Right ventricle myocardium inferior (tissue), 1 donor: Measurements from ENCODE around the gene E4F1. TPM values are rescaled to one million over a fixed set of nuclear protein-coding genes. Genes with fewer than 3 reads are reported as not detected.
A peak's percentile ranks its signal among the peaks of the same experiment; 100 is the strongest.
"Not testable (repeated sequence)": the region's sequence is repeated elsewhere in the genome, so short reads cannot be mapped to it uniquely, and the experiment has no call there.

Source experiments
- ATAC-seq: fragments of 200-7000 bp; cut with Tn5 transposase; one replicate; pipeline ENCODE4 v1.9.1; 2020; ENCODE audit warnings: mild to moderate bottlenecking, moderate library complexity
- DNase-seq: peaks from one replicate; pipeline ENCODE4 v3.0.0; 2021; ENCODE audit errors: missing footprints
- intact Hi-C: fragments of 100-400 bp; cut with DNase I; formaldehyde crosslinking; loops from one replicate; pipeline ENCODE4 v1.11.0; 2022
- total RNA-seq: library from RNA; stranded (reverse); fragmentation: NEBNext Ultra II Directional; extraction: Animal tissue kit (Norgen Biotek cat#: 25700); gene quantifications from one replicate; pipeline ENCODE4 v1.2.1, GENCODE V29; 2021
- donor health status: DM: no; HTN: yes; CAD: no; lungs with severe emphysema.

The E4F1 gene
- total RNA-seq, 1 donor from 2014 or later, result 14.1 TPM

DNA sequence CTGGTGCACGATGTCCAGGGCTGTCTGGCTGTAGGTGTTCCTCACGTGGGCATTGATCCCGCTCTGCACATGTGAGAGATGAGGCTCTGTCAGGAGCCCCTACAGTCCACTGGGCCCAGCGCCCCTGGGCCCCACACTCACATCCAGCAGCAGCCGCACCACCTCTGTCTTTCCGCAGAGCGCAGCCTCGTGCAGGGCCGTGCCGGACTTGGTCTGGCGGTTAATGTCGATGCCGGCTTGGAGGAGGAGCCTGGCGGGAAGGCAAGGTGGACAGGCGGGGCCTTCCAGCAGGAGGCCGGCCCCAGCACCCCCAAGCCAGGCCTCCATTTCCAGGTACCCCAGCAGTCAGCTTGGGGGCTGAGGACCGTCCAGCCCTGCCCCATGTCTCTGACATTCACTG, 36.2 kb upstream of the E4F1 start:
- DNase-seq, result no peak
- ATAC-seq, result no peak
- intact Hi-C loops, result no loop called here

DNA sequence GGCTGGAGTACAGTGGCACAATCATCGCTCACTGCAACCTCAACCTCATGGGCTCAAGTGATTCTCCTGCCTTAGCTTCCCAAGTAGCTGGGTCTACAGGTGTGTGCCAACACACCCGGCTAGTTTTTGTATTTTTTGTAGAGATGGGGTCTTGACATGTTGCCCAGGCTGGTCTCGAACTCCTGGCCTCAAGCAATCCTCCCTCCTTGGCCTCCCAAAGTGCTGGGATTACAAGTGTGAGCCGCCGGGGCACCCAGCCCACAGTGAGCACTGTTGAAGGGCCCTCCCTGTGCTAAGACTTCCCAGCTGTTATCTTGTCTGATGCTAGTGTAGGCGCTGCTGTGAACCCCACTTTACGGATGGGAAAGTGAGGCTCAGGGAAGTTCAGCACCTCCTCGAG, 35.0 kb upstream of the E4F1 start:
- intact Hi-C loops, result no loop called here
- no peak for DNase-seq

DNA sequence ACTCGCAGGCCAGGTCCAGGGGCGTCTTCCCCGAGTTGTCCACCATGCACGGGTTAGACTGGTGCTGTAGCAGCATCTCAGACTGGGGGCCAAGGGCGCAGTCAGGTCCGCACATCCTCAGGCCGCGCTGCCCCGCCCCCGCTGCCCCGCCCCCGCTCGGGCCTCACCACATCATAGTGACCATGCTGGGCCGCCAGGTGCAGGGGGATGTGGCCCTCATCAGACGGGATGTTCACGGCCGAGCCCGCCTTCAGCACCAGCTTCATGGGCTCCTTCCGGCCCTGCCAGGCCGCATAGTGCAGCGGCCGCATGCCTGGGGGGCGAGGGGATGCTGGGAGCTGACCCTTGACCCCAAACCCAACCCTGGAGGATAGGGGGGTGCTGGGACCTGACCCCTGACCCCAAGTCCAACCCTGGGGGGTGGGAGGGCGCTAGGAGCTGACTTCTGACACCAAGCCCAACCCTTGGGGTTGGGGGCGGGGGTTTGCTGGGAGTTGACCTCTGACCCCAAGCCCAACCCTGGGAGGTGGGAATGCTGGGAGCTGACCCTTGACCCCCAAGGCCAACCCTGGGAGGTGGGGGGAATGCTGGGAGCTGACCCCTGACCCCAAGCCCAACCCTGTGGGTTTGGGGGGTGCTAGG, 34.0 kb upstream of the E4F1 start:
- ATAC-seq, result no peak
- intact Hi-C loops, result no loop called here
- no peak for DNase-seq

More for the DNA sequence above, 35.0 kb upstream of the E4F1 start:
- no peak for ATAC-seq

DNA sequence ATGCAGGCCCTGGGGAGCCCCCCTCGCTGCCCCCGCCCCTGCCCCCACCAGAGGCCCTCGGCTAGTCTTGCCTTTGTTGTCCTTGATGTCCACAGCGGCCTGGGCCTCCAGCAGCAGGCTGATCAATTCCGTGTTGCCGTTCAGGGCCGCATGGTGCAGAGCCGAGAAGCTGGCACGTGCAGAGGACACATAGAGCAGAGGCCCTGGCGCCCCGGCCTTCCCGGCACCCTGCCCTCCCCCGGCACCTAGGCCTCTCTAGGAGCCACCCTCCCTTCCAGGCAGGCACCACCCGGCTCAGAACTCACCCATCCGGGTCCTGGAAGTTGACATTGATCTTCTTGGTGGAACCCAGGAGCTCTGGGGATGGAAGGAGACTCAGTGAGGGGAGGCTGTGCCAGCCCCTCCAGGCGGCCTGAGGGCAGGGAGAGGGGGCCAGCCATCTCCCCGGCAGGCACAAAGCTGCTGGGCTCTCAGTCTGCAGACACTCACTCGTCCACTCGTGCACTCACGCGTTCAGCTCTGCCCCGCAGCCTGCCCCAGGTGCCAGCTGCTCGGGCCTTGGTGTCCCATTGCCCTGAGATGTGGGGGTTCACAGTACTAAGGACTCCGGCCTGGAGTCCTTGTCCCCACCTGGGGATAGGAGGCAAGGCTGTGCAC, 33.3 kb upstream of the E4F1 start:
- intact Hi-C loops, result no loop called here
- no peak for DNase-seq
- ATAC-seq, result no peak

DNA sequence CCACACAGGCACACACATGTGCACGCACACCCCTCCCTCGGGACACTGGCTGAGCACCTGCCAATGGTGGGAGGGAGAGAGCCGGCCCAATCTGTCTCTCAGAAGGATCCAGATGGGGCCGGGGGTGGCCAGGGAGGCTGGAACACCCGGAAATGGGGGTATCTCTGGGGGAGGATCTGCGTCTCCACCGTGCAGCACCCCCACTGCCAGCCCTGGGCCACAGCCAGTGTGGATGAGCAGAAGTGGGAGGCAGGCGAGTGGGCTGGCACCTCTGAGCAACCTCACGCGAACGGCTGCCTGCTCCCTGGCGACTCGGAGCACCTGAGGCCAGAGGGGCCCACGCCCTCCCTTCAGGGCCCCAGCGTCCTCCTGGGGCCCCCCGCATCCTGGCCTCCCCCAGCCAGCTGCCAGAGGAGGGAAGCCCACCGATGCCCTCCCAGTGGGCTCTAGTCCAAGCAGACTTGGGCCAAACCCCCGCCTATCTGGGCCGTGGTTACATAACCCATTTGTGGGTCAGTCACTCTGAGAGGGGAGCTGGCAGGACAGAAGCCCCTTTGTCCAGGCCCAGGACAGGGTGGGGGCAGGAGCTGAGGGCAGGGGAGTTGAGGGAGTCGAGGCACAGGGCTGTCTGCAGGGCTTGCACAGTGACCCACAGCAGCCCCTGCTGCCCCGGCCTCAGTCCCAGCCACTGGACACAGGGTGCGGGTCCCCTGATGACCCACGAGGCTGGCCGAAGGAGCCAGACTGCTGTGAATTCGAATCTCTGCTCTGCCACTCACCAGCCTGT, 32.5 kb upstream of the E4F1 start:
- ATAC-seq, result no peak
- DNase-seq, result no peak
- intact Hi-C loops, result no loop called here

DNA sequence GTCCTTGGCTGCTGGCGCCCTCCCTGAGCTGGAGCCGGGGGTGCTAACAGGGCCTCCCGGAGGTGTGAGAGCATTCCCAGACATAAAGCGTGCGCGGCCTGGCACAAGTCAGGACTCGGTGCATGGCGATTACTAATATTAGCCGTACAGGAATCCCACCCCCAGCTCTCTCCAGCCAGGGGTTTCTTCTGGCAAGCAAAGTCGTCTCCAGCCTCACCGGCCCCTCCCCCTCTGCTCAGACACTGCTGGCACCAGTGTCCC, 32.0 kb upstream of the E4F1 start:
- DNase-seq (no peak), ATAC-seq (peak; percentile 17)
- intact Hi-C loops, result no loop called here

DNA sequence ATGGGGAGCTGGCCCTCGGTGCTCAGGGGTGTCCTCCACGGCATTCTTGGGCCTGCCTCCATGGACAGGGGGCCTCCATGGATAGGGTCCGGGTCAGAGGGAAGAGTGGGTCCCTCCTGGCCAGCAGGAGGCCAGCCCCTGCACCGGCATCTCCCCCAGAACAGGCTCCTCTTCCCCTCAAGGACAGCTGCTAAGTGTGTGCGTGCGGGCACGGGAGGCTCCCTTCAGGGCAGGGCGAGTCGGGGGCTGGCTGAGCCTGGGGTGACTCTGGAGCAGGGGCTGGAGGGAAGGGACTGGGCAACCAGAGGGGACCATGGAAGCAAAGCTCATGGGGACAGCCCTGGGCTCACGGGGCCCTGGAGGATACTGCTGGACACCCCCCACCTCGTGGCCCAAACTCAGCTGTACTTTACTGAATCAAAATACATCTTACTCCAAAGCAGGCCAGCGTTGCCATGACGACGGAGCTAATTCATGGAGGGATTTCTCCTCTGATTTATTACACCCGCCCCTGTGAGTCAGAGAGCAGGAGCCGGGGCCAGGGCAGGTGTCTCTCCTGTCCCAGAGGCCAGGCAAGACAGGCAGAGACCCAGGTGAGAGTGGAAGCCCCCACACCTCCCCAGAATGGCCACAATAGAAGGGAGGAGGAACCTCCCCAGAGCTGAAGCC, 29.1 kb upstream of the E4F1 start:
- ATAC-seq, result no peak
- intact Hi-C loops, result no loop called here
- DNase-seq, result no peak

DNA sequence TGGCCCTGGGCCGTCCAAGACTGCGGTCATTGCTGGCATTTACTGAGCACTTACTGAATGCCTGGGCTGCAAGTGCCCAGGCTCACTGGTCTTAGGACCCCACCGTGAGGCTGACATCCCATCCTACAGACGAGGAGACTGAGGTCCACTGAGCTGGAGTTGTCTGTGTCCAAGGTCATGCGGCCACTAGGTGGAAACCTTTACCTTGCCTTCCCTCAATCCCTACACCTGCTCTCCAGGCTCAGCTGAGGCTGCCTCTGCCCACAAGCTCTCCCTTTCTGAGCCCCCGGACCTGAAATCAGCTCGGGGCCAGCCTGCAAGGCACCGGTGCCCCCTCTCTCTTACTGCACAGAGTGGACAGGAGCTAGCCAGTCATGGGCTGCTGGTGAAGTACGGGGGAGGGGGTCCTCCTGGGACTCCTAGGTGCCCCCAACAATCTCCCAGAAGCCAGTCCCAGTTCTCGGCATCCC, 28.5 kb upstream of the E4F1 start:
- ATAC-seq (peak; percentile 23), DNase-seq (no peak)
- intact Hi-C loops, result no loop called here

DNA sequence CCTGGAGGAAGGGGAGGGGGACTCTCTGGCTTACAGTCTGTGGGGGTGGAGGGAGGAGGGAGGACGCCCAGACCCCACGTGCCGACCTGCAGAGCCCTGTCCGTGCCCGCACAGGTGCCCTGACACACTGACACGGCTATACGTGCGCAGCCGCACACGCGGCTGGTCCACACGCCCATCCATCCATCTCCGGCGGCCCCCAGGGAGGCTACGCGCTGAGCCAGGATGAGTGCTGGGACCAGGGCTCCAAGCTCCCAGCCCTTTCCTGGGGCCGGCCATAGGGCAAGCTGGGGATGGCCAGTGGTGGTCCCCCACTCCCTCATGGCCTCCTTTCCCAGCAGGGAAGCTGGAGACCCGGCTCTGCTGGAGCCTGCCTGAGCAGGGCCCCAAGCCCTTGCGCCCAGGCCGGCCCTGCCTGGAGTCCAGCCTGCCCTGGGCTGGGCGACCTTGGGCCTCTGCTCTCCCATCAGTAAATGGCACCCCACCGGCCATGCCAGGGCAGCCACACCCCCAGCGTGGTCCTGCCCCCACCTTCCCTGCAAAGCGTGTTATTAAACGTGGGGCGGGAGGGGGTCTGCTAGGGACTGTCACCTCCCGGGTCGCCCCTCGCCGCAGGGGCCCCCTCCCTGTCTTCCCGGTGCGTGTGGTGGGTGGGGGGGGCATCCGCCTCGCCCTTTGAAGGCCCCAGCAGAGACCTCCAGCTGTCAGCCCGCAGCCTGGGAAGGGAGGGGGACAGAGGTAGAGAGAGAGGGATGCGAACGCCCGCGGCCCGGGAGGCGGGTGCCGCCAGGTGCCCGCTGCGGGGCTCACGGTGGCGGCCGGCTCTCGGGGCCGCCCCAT, 27.8 kb upstream of the E4F1 start:
- DNase-seq (no peak), ATAC-seq (no peak)
- intact Hi-C loops, result no loop called here

DNA sequence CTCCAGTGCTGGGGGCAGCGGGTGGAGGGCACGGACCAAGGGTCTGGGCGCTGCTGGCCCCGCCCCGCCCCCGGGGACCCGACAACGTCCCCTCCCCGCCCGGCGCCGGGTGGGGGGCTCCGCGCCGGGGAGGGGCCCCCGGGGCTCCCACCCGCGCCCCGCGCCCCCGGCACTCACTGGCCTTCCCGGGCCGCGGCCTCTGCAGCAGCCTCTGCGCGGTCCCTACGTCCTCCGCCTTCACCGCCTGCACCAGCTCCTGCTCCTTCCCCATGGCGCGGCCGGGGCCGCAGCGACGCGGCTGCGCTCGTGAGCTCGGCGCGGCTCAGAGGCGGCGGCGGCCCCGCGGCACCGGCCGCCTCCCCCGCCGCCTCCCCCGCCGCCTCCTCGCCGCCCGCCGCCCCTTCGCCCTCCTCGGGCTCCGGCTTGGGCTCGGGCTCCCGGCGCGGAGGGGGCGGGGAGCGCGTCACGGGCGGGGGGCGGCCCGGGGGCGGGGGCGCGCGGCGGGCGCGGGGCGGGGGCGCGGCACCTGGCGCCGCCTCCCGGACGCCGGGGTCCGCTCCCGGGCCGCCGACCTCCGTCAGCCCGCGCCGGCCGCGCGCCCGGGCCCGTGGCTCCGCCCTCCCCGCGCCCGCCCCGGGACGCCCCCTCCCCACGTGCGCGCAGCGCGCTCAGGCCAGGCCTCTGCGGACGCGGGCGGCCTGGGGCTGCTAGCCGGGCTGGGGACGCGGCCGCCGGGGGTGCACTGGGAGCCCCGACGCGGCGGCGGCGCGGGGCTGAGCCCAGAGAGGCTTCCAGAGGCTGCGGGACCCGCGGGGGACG, 27.0 kb upstream of the E4F1 start, which contains the start of gene CASKIN1:
Gene CASKIN1, minus strand, starts transcription at position 444 of the 819 bp plus-strand sequence. Its CDS starts 173 bp downstream, at position 271.
- no peak for ATAC-seq

DNA sequence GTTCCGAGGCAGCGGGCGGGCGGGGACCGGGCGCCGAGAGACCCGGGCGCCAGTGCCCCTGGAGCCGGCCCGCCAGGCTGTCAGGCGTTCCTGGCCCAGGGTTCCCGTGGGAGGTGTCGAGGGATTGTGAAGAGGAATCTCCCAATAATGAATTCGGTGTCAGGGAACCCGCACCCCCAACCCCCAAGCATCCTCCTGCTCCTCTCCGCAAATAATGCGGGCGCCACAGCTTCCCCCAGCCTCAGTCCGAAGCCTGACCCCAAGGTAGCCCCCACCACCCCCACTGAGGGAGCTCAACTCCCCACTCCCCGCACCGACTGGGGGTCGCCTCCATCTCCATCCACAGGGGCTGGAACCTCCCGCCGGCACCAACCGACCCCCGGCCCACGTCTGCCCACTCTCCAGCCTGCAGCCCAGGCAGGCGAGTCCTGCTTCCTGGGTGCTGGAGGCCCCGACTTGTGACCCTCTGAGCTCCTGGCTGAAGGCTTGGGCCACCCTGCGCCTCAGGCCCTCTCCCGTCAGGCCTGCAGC, 26.3 kb upstream of the E4F1 start:
- intact Hi-C loops, result no loop called here
- DNase-seq (no peak), ATAC-seq (no peak)

More for the DNA sequence above, 27.0 kb upstream of the E4F1 start, which contains the start of gene CASKIN1:
- intact Hi-C loops, result no loop called here
- DNase-seq, result no peak

DNA sequence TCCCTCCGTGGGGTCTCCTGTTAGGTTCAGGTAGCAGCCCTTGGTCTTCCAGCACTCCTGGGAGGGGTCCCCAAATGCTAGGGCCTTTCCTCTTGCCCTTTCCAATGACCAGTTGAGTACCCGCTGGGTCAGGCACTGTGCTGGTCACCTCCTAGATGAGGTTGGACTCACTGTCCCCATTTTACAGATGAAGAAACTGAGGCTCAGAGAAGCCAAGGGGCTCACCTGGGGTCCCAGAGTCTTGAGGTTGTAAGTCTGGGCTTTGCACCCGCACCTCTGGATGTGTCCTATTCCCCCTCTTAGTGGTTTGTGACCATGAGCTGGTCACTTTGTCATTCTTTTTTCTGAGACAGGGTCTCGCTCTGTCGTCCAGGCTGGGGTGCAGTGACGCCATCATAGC, 25.6 kb upstream of the E4F1 start:
- DNase-seq (no peak), ATAC-seq (no peak)
- intact Hi-C loops, result no loop called here

DNA sequence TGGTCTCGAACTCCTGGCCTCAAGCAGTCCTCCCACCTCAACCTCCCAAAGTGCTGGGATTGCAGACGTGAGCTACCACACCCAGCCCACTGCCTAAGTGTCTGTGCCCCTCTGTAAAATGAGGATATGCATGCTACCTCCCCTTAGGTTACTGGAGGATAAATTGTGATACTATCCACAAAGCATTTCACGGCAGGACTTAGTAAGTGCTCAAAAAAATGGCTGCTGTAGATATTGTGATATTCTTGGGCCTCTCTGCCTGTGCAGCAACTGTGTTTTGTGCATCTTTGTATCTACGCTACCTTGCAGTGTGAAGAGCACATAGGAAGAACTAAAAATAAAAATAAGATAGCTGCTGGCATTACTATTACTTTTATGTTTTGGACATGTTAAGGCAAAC, 25.1 kb upstream of the E4F1 start:
- DNase-seq (no peak), ATAC-seq (no peak)
- intact Hi-C loops, result no loop called here

DNA sequence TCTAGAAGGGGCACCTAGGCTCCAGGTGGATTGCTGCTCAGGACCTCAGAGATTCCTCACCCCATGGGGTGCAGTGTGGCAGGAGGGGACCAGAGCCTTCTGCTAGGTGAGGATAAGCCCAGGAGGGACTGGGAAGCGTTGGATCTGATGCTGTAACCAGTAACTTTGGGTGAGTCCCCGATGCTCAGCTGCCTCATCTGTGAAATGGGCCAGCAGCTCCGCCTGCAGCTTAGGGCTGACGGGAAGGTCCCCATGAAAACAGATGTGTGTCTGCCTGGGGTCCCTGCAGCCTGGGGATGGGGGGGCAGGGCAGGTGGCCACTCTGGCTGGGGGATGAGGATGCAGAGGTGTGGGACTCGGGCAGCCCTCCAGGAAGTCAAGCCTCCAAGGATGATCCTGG, 24.3 kb upstream of the E4F1 start:
- intact Hi-C loops, result no loop called here
- DNase-seq (no peak), ATAC-seq (no peak)

DNA sequence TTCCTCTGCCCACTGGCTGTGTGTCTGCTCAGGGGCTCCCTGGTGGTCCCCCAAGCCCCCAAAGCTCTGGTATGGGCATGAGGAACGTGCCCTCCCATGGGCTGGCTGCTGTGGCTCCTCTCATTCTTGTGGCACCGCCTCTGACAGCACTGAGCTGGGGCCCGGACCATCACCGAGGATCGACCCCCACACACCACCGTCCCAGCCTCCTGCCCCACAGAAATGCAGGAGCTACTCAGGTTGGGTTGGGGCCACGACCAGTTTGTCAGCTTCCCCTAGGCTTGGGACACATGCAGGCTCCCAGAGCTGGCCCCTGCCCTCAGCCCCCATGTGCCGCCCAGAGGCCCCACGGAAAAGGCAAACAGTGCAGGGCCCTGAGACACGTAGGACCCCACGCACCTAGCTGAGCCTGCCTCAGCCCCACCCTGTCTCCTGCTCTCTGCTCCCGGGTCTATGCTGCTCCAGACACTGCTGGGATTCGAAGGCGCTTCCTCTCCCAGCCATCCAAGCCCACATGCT, 23.7 kb upstream of the E4F1 start:
- intact Hi-C loops, result no loop called here
- no peak for ATAC-seq
- no peak for DNase-seq

DNA sequence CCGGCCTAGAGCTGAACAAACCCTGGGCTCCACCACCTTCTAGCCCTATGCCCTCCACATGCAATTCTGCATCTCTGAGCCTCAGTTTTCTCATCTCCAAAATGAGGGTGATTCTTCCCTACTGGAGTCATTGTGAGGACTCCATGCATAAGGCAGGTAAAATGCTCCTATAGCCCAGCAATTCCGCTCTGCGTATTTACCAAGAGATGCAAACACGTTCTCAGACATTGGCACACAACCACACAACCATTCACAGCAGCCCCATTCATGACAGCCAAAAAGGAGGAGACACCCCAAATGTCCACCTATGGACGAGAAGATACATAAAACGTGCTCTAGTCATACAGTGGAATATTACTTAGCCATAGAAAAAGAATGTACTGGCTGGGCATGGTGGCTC, 23.1 kb upstream of the E4F1 start:
- intact Hi-C loops, result no loop called here
- no peak for DNase-seq
- no peak for ATAC-seq

DNA sequence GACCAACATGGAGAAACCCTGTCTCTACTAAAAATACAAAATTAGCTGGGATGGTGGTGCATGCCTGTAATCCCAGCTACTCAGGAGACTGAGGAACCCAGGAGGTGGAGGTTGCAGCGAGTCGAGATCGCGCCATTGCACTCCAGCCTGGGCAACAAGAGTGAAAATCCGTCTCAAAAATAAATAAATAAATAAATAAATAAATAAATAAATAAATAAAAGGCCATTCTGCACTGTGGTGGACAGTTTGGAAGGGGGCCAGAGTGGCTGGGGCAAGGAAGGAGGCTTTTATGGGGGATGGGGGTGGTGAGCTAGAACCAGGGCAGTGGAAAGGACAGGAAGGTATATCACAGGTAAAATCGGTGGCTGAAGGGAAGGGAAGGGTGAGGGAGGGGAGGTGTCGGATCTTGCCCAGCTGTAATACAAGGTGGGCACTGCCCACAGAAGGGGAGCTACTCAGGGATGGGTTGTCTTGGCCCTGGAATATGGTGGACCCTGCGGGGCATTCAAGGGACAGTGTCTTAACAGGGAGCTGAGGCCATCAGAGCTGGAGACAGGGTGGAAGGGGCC, 20.2 kb upstream of the E4F1 start:
- intact Hi-C loops, DNase-seq, ATAC-seq: not testable (repeated sequence)
